NAMALWA (cell line): ENCODE measurements around the gene POMGNT1.
"Not testable (repeated sequence)": the region's sequence is repeated elsewhere in the genome, so short reads cannot be mapped to it uniquely, and the experiment has no call there.

Experiments used
- DNase-seq: peaks from one replicate; pipeline ENCODE4 v3.0.0-alpha.2; 2015; ENCODE audit warnings: low spot score

The POMGNT1 gene

DNA sequence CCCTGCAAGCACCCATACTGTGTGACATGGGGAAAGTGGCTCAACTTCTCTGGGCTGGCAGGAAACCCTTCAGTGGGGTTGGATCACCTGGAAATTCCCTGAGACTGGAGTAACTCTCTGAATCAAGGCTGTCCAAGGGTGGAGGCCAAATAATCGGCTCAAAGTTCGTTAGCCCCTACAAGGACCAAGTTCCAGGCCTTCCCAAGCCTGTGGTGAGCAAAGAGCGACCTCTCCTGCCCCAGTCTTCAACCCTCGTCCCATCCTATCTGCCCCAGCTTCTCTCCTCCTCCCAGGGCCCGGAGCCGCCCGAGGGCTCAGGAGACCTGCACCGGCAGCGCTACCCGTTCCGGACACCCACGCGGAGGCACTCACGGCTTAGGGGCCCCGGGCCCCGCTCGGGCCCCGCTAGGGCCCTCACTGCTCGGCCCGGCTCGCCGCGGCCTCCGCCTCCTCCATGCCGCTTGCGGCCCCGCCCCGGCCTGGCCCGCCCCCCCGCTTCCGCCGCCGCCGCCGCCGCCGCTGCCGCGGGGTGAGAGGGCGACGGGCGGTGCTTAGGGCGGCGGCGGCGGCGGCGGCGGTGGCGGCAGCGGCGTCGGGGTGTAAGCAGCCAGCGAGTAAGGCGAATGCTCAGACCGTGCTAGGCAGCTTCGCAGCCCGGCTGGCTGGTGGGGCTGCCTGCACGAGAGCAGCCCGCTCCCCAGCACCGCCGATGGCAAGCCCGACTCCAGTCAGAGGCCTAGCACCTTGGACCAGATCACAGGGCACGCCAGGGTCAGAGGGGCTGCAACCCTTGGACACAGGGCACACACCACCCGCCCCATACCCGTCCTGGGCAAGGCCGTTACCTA is at the start of gene POMGNT1:
Gene POMGNT1, minus strand, starts transcription at position 471 of the 848 bp plus-strand sequence. CDS start 613 bp downstream, outside the sequence.
- peak; percentile 69 for DNase-seq

DNA sequence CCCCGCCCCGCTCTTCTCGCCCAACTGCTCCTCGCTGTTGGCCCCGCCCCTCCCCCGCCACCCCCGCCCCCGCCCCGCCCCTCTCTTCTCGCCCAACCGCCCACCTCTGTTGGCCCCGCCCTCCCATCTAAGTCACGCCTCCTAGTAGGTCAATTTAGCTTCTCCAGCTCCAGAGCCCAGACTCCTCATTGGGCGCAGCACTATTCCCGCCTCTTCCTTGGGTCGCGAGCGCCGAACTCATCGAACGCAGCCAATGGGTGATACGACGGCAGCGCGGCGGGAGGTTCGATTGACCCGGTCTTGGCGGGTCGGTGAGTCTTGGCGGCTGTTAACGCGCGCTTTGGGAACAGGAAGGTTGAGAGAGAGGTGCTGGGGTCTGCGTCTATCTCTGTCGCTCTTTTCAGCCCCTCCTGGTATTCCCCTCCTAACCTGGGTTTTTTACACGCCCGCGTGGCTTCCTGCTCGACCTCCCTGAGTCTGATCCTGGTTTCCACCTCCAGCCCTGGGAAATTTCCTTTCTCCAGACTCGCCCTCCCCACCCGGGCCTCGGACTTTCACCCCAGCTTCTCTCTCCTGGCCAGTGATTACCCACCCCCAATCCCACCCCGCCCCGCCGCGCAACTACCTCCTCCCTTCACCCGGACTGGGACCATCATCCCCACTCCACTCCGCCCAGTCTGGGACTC is 49.3 kb upstream of the POMGNT1 start, which contains the start of gene RAD54L:
Gene RAD54L, plus strand, starts transcription at position 328 of the 686 bp plus-strand sequence. CDS start 643 bp downstream, outside the sequence.
- peak; percentile 99 for DNase-seq

DNA sequence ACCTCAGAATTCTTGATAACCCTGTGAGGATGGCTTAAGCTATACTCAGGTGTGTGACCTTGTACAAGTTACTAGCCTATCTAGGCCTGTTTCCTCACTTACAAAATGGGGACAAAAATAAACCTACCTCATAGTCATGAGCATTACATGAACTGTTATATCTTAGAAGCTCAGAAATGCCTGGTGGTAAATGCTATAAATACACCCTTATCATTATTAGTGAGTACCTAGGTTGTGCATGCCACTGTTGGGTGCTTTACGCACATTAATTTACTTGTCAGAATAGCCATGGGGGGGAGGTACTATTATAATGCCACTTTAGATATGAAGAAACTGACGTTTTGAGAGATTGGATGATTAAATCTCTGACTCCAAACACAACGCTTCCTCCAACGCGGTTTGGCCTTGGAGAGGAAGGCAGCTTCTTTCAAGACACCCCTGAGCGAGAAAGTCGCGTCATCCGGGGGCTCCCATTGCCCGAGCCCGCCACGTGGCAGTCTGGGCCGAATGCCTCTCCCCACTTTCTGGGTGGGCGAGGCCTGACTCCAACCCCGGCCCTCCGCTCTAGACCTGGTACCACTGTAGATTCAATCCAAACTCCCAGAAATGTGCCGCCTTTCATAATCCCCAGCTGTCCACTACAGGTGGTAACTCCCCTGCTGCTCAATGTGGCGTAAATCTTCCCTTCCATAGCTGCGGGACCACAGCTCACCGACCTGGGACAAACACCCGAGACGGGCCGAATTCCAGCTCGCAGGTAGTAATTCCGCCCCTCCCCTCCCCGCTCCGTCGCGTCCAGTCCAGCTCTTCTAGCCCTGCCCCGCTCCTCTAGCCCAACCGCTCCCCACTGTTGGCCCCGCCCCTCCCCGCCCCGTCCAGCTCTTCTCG is 48.6 kb upstream of the POMGNT1 start:
- DNase-seq = peak; percentile 74

DNA sequence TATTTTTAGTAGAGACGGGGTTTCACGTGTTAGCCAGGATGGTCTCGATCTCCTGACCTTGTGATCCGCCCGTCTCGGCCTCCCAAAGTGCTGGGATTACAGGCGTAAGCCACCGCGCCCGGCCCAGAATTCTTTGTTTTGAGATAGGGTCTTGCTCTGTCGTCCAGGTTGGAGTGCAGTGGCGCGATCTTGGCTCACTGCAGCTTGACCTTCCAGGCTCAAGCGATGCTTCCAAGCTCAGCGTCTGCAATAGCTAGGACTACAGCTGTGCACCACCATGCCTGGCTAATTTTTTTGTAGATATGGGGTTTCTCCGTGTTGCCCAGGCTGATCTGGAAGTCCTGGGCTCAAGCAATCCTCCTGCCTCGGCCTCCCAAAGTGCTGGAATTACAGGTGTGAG is 47.9 kb upstream of the POMGNT1 start:
- not testable (repeated sequence) for DNase-seq

DNA sequence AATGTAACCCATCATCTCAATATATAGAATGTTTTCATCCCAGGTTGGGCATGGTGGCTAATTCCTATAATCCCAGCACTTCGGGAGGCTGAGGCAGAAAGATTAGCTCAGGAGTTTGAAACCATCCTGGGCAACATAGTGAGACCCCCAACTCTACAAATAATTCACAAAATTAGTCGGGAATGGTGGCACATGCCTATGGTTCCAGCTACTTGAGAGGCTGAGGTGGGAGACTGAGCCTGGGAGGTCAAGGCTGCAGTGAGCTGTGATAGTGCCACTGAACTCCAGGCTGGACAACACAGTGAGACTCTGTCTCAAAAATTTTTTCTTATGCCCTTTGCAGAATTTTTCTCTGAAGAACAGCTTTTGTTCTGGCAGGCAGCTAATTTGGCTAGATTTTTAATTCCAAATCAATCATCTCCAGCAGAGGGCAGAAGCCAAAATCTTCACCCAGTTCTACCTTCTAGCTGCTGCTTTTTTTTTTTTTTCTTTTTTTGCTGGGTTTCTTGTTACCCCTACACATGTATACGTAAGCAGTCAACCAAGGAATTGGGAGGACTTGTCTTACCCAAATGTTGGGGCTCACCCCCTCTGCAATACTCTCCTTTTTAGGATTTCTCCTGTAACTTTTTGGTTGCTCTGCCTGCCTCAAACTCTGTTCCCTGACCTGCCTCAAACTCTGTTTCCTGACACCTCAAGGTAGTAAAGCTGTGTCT is 46.6 kb upstream of the POMGNT1 start:
- DNase-seq = peak; percentile 81

DNA sequence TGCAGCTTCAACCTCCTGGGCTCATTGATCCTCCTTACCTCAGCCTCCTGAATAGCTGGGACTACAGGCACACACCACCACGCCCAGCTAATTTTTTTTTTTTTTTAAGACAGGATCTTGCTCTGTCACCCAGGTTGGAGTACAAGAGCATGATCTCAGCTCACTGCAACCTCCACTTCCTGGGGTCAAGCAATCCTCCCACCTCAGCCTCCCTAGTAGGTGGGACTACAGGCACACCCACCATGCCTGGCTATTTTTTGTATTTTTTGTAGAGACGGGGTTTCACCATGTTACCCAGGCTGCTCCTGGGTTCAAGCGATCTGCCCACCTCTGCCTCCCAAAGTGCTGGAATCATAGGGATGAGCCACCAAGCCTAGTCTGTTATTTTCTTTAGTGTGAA is 45.6 kb upstream of the POMGNT1 start:
- DNase-seq = not testable (repeated sequence)

DNA sequence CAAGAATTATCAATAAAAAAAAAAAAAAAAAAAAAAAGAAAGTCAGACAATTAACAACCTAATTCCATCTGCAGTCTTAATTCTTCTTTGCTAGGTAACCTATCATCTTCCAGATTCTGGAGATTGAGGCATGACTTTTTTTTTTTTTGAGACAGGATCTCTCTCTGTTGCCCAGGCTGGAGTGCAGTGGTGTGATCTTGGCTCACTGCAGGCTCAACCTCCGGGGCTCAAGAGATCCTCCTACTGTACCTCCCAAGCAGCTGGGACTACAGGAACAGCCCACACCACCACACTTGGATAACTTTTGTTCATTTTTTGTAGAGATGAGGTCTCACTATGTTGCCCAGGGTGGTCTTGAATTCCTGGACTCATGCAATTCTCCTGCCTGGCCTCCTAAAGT is 44.7 kb upstream of the POMGNT1 start:
- no peak for DNase-seq

DNA sequence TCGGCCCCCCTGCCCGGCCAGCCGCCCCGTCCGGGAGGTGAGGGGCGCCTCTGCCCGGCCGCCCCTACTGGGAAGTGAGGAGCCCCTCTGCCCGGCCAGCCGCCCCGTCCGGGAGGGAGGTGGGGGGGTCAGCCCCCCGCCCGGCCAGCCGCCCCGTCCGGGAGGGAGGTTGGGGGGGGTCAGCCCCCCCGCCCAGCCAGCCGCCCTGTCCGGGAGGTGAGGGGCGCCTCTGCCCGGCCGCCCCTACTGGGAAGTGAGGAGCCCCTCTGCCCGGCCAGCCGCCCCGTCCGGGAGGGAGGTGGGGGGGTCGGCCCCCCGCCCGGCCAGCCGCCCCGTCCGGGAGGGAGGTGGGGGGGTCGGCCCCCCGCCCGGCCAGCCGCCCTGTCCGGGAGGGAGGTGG is 43.5 kb upstream of the POMGNT1 start:
- not testable (repeated sequence) for DNase-seq

DNA sequence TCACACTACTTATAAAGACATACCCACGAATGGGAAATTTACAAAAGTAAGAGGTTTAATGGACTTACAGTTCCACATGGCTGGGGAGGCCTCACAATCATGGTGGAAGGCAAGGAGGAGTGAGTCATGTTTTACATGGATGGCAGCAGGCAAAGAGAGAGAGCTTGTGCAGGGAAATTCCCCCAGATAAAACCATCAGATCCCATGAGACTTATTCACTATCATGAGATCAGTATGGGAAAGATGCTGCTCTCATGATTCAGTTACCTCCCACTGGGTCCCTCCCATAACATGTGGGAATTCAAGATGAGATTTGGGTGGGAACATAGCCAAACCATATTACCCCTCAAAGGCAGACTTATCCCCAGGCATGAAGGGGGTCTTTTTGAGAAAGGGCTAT is 40.6 kb upstream of the POMGNT1 start:
- not testable (repeated sequence) for DNase-seq

DNA sequence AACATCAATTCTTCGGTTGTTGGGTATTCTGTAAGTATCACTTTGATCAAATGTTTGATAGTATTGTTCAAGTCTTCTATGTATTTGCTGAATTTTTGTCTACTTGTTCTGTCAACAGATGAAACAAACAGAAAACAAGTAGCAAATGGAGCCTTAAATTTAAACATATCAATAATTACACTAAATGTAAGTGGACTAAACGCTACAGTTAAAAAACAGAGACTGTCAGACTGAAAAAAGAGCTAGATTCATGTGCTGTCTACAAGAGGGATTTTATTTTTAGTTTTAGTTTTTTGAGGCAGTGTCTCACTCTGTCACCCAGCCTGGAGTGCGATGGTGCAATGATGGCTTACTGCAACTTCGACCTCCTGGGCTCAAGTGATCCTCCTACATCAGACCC is 38.6 kb upstream of the POMGNT1 start:
- DNase-seq = no peak

DNA sequence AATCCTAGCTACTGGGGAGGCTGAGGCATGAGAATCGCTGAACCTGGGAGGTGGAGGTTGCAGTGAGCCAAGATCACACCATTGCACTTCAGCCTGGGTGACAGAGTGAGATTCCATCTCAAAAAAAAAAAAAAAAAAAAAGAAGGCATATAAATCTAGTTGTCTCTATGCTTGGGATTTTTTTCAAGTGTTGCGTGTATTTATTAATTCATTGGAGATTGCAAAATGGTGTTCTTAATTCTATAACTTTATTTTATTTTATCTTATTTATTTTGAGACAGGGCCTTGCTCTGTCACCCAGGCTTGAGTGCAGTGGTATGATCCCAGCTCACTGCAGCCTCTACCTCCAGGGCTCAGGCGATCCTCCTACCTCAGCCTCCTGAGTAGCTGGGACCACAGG is 33.0 kb upstream of the POMGNT1 start:
- not testable (repeated sequence) for DNase-seq

DNA sequence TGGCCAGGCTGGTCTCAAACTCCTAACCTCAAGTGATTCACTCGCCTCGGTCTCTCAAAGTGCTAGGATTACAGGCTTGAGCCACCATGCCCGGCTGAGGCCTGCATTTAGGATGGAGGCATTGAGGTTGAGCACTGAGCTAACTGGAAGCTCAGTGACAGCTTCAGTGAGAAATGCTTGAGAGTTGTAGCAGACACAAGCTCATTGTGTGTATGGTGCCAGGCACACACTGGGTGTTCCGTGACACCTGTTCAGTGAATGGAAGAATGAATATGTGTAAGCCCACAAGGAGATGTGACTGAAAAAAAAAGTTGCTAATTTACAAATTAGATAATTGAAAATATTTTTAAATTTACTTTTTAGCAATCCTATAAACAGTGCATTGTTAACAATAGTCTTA is 26.7 kb upstream of the POMGNT1 start:
- DNase-seq = no peak

DNA sequence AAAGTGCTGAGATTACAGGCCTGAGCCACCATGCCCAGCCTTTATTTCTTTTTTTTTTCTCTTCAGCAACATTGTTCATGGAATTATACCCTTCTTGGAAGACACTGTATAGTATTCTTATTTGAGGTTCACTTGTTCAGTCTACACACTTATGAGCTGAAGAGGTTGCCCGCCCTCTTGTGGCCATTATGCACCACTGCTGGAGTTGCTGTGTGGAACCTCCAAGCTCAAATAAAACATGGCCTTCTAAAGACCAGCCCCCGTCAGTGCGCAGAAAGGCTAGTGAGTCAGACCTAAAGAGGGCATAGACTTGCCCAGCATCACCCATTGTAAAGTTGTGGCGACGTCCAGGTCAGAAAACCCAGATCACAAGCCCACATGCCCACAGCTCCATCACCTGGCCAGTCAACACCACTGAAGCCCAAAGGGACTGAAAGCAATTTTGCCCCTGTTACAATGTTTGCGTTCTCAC is 25.3 kb upstream of the POMGNT1 start:
- DNase-seq = peak; percentile 87

DNA sequence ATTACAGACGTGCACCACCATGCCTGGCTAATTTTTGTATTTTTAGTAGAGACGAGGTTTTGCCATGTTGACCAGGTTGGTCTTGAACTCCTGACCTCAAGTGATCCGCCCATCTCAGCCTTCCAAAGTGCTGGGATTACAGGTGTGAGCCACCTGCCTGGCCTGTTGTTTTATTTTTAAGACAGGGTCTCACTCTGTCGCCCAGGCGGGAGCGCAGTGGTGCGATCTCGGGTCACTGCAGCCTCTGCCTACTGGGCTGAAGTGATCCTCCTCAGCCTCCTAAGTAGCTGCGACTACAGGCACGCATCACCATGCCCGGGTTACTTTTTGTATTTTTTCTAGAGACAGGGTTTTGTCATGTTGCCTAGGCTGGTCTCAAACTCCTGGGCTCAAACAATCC is 24.8 kb upstream of the POMGNT1 start:
- DNase-seq = not testable (repeated sequence)

DNA sequence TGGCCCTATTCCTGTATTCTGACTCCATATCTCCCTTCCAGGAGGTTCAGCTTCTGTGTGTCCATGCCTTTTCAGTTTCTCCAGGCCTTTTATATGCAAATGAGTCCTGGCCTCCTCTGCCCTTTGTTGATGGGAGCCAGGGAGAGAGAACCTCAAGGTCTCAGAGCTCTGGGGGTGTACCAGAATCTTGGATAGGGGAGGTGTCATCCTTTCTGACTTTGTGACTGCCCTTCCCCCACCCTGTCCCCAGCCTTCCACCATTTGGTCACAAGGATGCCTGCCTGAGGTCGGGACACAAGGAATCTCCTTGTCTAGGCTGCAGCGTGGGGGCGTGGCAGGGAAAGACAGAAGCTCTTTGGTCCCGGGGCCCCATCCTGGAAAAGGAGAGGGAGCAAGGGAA is 23.5 kb upstream of the POMGNT1 start:
- no peak for DNase-seq

DNA sequence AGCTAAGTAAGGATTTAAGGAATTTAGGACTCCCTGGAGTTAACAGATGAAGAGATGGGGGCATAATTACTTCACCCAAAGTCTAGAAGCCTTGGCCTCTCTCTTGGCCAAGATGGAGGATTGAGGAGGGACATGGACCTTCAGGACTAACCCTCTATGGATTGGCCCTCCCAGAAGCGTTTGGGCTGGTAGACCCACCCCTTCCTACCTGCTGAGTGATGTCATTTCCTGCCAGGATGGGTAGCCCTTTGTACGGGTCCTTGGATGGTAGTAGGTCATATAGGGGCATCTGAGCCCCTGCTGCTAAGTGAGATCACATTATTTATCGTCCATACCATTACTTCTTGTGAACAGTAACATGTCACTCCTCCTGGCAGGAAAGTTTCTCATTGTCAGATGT is 22.6 kb upstream of the POMGNT1 start:
- DNase-seq = no peak

DNA sequence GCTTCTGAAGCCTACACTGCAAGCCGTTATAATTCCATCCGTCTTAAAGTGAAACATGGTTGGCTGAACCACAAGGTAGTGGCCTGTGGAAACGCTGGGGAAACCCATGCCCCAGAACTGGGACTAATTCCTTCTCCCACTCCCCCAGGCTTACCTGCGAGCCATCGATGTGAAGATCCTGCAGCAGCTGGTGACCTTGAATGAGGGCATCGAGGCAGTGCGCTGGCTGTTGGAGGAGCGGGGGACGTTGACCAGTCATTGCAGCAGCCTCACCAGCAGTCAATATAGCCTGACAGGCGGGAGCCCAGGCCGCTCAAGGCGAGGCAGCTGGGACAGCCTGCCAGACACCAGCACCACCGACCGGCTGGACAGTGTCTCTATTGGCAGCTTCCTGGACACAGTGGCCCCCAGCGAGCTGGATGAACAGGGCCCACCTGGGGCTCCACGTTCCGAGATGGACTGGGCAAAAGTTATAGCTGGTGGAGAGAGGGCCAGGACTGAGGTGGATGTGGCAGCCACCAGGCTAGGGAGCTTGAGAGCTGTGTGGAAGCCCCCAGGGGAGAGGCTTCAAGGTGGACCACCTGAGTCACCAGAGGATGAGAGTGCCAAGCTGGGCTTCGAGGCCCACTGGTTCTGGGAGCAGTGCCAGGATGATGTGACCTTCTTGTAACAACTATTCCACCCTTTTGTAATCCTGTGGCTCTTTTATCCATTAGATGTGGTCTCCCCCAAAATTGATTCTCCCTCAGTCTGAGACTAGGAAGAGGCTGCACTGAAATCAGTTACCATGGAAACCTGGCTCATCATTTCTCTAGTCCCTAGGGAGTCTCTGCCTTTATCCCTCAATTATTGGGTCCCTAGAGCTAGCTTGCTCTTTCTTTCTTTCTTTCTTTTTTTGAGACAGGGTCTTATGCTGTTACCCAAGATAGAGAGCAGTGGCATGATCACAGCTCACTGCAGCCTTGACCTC is 21.6 kb upstream of the POMGNT1 start:
- no peak for DNase-seq

DNA sequence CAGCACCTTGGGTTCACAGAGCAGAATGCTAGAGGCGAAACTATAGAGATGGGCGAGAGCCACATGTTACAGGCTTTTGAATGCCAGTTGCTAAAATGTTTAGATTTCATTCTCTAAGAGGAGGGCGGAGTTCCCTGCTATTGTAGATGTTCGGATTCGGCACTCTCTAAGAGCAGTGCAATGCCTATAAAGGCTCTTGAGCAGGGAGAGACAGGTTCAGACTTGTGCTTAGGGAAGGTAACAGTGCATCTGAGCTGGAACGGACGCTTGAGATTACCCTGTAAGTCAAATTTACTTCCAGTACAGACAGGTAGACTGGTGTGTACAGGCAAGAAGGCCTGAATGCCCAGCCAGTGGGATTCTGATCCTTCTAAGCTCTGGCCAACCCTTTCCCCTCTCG is 20.2 kb upstream of the POMGNT1 start:
- DNase-seq = no peak

DNA sequence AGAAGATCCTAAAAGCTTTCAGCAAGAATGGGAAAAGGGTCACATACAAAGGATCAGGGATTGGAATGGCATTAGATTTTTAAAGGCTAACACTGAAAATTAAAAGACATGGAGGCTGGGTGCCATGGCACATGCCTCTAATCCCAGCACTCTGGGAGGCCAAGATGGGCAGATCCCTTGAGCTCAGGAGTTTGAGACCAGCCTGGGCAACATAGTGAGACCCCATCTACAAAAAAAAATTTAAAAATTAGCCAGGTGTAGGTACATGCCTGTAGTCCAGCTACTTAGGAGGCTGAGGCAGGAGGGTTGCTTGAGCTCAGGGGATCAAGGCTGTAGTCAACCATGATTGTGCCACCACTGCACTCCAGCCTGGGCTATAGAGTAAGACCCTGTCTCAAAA is 17.3 kb upstream of the POMGNT1 start:
- no peak for DNase-seq

DNA sequence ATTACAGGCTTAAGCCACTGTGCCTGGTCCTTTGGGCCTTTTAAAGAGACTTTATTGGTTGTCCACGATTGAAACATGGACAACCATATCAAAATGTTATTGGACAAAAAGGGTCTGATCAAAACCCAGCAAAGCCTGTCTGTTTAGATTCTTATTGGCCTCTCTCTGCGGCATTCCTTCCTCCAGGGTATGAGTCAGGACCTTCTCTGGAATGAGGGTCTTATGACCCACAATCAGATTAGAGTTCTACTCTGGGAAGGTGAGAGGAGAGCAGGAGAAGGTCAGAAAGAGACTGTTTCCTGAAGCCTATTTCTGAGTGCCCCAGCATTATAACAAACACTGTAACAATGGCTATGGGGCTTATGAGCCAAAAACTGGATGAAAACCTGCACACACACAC is 12.8 kb upstream of the POMGNT1 start:
- DNase-seq = no peak
